ENCODE results near the gene CDX2.

GRCh38 chr13:27928353-27928804 is 40.7 kb downstream of the CDX2 start:
- TF ChIP-seq, protein P1, sequence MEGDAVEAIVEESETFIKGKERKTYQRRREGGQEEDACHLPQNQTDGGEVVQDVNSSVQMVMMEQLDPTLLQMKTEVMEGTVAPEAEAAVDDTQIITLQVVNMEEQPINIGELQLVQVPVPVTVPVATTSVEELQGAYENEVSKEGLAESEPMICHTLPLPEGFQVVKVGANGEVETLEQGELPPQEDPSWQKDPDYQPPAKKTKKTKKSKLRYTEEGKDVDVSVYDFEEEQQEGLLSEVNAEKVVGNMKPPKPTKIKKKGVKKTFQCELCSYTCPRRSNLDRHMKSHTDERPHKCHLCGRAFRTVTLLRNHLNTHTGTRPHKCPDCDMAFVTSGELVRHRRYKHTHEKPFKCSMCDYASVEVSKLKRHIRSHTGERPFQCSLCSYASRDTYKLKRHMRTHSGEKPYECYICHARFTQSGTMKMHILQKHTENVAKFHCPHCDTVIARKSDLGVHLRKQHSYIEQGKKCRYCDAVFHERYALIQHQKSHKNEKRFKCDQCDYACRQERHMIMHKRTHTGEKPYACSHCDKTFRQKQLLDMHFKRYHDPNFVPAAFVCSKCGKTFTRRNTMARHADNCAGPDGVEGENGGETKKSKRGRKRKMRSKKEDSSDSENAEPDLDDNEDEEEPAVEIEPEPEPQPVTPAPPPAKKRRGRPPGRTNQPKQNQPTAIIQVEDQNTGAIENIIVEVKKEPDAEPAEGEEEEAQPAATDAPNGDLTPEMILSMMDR (IDR thresholded peaks at IDR 0.05), result no peak
- TF ChIP-seq REST (IDR thresholded peaks at IDR 0.05; ENCODE audit: insufficient read depth in 1 of 2, low read depth in 2 of 2, low read length in 1 of 2), result no peak
